GM12873 (cell line): ENCODE results near the gene ITGA5.

Experiments used
- TF ChIP-seq, protein P1 (sequence below): IDR thresholded peaks from 2 replicates; pipeline ENCODE4 v1.5.1; 2012; ENCODE audit warnings: low read depth, mild to moderate bottlenecking, moderate library complexity, low read length, control low read depth; ENCODE audit not compliant: insufficient read depth; ENCODE audit errors: missing control alignments

Gene ITGA5

DNA sequence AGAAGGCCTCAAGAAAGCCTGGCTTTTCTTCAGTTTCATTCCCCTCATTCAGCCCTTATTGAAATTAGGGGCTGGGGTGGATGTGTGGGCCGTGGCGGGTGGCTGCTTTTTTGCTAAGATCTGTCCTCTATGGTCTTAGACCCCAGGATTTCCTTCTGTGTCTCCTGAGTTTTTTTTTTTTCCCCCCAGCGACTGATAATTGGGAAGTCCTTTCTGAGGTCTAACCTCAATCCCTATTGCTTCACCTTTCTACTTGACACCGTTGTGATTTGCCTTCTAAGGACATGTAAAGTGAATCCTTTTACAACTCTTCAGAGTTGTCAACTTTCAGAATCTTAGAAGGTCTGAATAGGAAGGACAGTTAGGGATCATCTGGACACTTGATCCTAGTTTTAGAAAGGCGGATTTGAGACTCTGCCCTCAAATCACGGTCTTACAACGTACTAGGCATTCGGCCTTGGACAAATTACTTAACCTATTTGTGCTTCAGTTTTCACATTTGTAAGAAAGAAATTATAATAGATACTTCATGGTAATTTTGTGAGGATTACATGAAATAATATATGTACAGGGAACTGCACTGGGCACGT, 59.2 kb downstream of the ITGA5 start:
- TF ChIP-seq, protein P1, sequence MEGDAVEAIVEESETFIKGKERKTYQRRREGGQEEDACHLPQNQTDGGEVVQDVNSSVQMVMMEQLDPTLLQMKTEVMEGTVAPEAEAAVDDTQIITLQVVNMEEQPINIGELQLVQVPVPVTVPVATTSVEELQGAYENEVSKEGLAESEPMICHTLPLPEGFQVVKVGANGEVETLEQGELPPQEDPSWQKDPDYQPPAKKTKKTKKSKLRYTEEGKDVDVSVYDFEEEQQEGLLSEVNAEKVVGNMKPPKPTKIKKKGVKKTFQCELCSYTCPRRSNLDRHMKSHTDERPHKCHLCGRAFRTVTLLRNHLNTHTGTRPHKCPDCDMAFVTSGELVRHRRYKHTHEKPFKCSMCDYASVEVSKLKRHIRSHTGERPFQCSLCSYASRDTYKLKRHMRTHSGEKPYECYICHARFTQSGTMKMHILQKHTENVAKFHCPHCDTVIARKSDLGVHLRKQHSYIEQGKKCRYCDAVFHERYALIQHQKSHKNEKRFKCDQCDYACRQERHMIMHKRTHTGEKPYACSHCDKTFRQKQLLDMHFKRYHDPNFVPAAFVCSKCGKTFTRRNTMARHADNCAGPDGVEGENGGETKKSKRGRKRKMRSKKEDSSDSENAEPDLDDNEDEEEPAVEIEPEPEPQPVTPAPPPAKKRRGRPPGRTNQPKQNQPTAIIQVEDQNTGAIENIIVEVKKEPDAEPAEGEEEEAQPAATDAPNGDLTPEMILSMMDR, result no peak

DNA sequence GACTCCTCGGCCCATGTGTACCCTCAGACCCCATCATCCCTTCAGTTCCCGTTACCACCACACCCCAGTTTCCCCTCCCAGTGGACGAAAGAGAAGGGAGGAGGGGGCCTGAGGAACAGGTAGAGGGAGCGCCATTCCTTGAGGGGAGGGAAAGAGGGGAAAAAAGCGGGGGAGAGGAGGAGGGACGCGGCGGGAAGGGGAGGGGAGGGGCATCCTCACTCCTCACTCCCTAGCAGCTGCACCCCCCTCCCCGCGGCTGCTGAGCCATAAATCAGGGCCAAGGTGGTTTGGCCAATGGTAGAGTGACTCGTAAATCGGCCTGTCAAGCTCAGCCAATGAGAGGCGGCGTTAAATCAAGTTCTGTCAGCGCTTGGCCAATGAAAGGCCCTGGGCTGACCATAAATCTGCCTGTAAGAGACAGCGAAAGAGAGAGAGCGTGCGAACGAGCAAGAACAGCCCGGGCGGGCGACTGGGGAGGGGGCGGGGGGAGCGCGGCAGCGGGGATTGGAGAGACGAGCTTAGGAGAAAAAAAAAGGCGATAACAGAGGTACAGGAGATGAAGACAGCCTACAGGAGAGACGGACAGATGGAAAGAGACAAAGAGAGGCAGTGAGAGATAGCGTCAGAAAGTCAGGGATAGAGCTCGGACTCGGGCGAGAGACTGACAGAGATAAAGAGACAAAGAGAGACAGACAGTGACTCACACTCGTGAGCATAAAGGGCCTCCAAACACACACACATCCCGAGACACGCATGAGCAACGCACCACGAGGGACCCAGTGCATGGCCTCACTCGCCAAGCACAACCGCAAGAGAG, 59.9 kb downstream of the ITGA5 start:
- TF ChIP-seq, protein P1, result no peak

DNA sequence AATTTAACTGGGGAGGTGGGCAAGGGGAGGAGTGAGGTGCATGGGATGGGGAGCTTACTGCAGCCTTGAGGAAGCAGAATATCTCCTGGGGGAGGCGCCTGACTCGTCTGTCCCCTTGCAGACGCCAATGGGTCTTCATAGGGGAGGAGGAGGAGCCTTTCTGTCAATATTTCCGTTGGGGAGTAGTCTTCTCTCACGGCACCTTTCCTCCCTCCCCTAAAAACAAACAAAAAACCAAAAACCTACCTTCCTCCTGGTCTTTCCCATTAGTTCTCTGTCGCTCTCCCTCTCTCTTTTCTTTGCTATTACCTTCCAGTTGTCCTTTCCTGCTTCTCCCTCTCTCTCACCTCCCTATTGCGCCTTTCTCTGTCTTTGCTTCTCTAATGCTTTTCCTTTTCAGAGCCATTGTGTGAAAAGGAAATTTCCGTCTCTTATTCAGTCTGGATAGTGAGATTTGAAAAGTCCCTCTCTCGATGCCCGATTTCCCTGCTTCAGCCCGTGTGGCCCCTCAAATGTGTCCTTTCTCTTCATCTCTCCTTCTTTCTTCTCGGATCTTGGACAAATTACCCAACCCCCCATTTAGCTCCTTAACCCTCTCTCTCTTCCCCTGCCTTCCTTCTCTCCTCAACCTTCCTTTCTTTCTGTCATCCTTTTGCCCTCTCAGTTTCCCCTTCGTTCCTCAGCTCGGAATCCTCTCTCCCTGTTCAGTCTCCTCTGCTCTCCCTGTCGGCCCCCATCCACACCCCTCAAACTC, 60.7 kb downstream of the ITGA5 start:
- TF ChIP-seq, protein P1, result no peak

DNA sequence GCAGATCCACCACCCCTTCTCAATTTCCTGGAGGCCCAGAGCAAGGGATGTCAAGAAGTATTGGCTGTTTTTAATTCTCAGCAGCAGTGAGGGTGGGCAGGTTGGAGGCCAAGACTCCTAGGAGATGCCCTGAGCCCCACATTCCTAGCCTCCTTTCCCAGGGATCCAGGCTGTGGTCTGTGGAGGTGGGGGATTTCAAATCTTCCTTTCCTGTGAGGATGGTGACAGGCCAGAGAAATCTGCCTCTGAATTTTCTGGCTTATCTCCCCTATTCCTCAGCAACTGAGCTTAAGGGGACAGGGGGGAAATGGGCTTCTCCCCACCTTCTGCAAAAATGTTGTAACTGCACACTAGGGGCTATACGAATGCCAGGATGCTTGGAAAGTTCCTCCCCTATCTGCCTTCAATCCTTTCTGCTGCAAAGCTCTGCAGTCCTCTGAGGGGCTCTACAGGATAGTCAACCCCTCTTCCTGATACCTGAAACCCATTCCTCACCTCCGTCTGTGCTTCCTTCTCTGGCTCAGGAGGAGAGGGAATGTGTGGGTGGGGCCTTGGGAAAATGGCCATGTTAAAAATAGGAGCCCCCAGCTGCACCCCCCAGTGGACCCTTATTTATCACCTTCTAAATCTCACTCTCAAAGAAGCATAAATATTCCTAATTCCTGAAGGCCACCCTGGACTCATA, 61.4 kb downstream of the ITGA5 start:
- TF ChIP-seq, protein P1, result no peak

DNA sequence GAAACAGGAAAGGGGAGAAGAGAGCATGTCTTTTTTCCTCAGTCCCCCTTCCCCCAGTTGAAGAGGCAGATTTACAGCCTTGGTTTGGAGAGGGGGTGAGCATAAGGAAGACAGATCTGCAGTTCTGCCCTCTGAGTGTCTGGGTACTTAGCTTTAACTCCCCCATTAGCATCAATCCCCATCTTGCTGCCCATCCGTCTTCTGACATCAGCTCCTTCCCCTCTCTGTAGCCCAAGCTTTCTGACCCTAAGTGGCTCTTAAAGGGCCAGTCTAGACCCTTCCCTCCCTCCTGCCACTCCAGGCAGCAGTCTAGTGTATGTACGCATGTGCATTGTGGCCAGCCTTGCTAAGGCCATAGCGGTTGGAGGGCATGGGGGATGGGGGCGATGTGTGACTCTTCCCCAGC, 62.1 kb downstream of the ITGA5 start:
- TF ChIP-seq, protein P1, result no peak

DNA sequence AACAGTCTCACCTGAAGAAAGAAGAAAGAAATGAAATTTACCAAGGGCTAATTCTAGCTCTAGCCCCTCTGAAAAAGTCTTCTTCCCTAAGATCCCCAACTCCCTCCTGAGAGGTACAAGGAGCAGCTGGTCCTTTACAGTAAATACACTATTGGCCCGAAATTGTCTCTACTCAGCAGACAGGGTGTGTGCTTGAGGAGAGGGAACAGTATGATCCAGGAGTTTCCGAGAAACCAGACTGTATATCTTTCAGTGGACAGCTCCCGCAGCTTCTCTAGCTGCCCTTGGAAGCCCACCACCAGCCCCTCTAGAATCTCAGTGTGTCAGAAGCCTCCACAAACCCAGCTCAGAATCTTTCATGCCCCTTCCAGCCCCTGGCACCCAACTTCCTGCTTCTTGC, 62.8 kb downstream of the ITGA5 start:
- TF ChIP-seq, protein P1, result no peak
